ENCODE measurements around the gene SHISA8.
"Not testable (repeated sequence)": the region's sequence is repeated elsewhere in the genome, so short reads cannot be mapped to it uniquely, and the experiment has no call there.

SHISA8 gene

GRCh38 chr22:41876275-41876674 is 38.6 kb downstream of the SHISA8 start:
- TF ChIP-seq CTCF (IDR thresholded peaks at IDR 0.05; ENCODE audit: unreplicated experiment in 3 of 3): no peak
- no peak overlapping the region for H3K4me3 Mint-ChIP-seq
- H3K4me1 Mint-ChIP-seq: peaks cover 3% of the 10 kb centered on the region
- peaks cover 65% of the 10 kb centered on the region for H3K36me3 Mint-ChIP-seq (ENCODE audit: low read depth)
- no peak overlapping the region for H3K27ac Mint-ChIP-seq
- H3K27me3 Mint-ChIP-seq (ENCODE audit: low read depth): no peaks in the 10 kb centered on the region
- no peaks in the 10 kb centered on the region for H3K9me3 Mint-ChIP-seq

- no peak overlapping the region for H3K4me3 Mint-ChIP-seq
- H3K36me3 Mint-ChIP-seq (ENCODE audit: low read depth): peaks cover 66% of the 10 kb centered on the region
- H3K27me3 Mint-ChIP-seq (ENCODE audit: low read depth): no peaks in the 10 kb centered on the region
- no peak for TF ChIP-seq CTCF (IDR thresholded peaks at IDR 0.05; ENCODE audit: unreplicated experiment in 3 of 3)
- H3K27ac Mint-ChIP-seq: no peak overlapping the region
- H3K9me3 Mint-ChIP-seq: no peaks in the 10 kb centered on the region
- H3K4me1 Mint-ChIP-seq: no peaks in the 10 kb centered on the region
Measured at GRCh38 chr22:41875531-41876270, 39.2 kb downstream of the SHISA8 start.

- no peak overlapping the region for H3K4me3 Mint-ChIP-seq
- H3K36me3 Mint-ChIP-seq (ENCODE audit: low read depth): peaks cover 64% of the 10 kb centered on the region
- no peak for TF ChIP-seq CTCF (IDR thresholded peaks at IDR 0.05; ENCODE audit: unreplicated experiment in 3 of 3)
- no peaks in the 10 kb centered on the region for H3K9me3 Mint-ChIP-seq
- no peaks in the 10 kb centered on the region for H3K27me3 Mint-ChIP-seq (ENCODE audit: low read depth)
- no peak overlapping the region for H3K27ac Mint-ChIP-seq
- no peaks in the 10 kb centered on the region for H3K4me1 Mint-ChIP-seq
Measured at GRCh38 chr22:41874090-41874489, 40.8 kb downstream of the SHISA8 start.

GRCh38 chr22:41873391-41873790 is 41.5 kb downstream of the SHISA8 start:
- Mint-ChIP-seq H3K4me3 (no peak overlapping the region), H3K27me3 (ENCODE audit: low read depth) (no peaks in the 10 kb centered on the region), H3K4me1 (no peaks in the 10 kb centered on the region), H3K27ac (no peak overlapping the region), H3K36me3 (ENCODE audit: low read depth) (peaks cover 66% of the 10 kb centered on the region), H3K9me3 (no peaks in the 10 kb centered on the region)
- no peak for TF ChIP-seq CTCF (IDR thresholded peaks at IDR 0.05; ENCODE audit: unreplicated experiment in 3 of 3)

GRCh38 chr22:41870786-41871185 is 44.1 kb downstream of the SHISA8 start:
- no peaks in the 10 kb centered on the region for H3K9me3 Mint-ChIP-seq
- H3K4me3 Mint-ChIP-seq: no peak overlapping the region
- peaks cover 64% of the 10 kb centered on the region for H3K36me3 Mint-ChIP-seq (ENCODE audit: low read depth)
- no peaks in the 10 kb centered on the region for H3K4me1 Mint-ChIP-seq
- no peak overlapping the region for H3K27ac Mint-ChIP-seq
- no peak for TF ChIP-seq CTCF (IDR thresholded peaks at IDR 0.05; ENCODE audit: unreplicated experiment in 3 of 3)
- no peaks in the 10 kb centered on the region for H3K27me3 Mint-ChIP-seq (ENCODE audit: low read depth)

- H3K9me3 Mint-ChIP-seq; H3K4me3 Mint-ChIP-seq; H3K4me1 Mint-ChIP-seq; H3K27ac Mint-ChIP-seq; H3K27me3 Mint-ChIP-seq (ENCODE audit: low read depth): not testable (repeated sequence)
- H3K36me3 Mint-ChIP-seq (ENCODE audit: low read depth): peaks cover 61% of the 10 kb centered on the region
Measured at GRCh38 chr22:41870081-41870480, 44.8 kb downstream of the SHISA8 start.
